Keratinocyte (primary cell): ENCODE measurements around the gene LNPEP.

ENCODE experiments used
- CTCF ChIP-seq, 3 experiments: IDR thresholded peaks in 1 of 3; conservative IDR thresholded peaks in 1 of 3; optimal IDR thresholded peaks in 1 of 3; 2 replicates in 2 of 3; 3 replicates in 1 of 3; pipeline versions ENCODE3 to v1.5.1; 2011; ENCODE audit warnings: low read length in 3 of 3, mild to moderate bottlenecking in 3 of 3, moderate library complexity in 2 of 3, control low read depth in 1 of 3, inconsistent platforms in 1 of 3; ENCODE audit not compliant: insufficient read depth in 2 of 3; ENCODE audit errors: extremely low read depth in 1 of 3
- EZH2 ChIP-seq: IDR thresholded peaks from one replicate; pipeline ENCODE4 v1.6.1; 2012; ENCODE audit warnings: inconsistent platforms, mild to moderate bottlenecking, low read length, moderate library complexity

GRCh38 chr5:97026721-97027120 lies 90.8 kb downstream of the LNPEP start:
- TF ChIP-seq CTCF (optimal IDR thresholded peaks at IDR 0.05 in 1 of 3, IDR thresholded peaks at IDR 0.05 in 1 of 3, conservative IDR thresholded peaks at IDR 0.05 in 1 of 3; ENCODE audit: extremely low read depth in 1 of 3, insufficient read depth in 2 of 3, low read length in 3 of 3) = no peak
- no peak for TF ChIP-seq EZH2
